PC-9 (cell line): ENCODE data around the gene NYNRIN.

Experiments
- EZH2 ChIP-seq: fragments of 200-600 bp; sonication (generic); IDR thresholded peaks from 2 replicates; pipeline ENCODE4 v1.8.0; 2017; ENCODE audit warnings: antibody characterized with exemption, low read depth
- TF ChIP-seq, protein P1 (sequence below): fragments of 200-600 bp; sonication (generic); conservative IDR thresholded peaks from 2 replicates; pipeline ENCODE4 v1.6.1; 2017; ENCODE audit warnings: mixed run types, antibody characterized with exemption, mild to moderate bottlenecking, moderate library complexity

DNA sequence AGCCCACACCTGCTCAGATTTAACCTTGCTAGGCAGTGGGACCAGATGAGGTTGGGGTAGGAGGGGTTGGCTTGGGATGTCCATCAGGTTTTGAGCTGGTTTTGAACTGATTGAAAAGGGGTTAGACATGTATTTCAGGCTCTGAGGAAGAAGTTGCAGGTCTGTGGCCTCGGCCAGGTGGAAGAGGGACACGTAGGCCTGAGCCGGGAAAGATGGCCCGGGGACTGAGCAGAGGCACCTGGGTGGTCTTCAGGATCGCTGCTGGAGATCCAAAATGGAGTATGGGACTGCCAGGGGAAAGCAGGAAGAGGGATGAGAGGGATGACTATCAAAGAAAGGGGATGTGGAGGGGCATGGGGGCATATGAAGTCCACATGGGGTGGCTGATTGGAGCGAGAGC lies 7.6 kb downstream of the NYNRIN start:
- TF ChIP-seq, protein P1, sequence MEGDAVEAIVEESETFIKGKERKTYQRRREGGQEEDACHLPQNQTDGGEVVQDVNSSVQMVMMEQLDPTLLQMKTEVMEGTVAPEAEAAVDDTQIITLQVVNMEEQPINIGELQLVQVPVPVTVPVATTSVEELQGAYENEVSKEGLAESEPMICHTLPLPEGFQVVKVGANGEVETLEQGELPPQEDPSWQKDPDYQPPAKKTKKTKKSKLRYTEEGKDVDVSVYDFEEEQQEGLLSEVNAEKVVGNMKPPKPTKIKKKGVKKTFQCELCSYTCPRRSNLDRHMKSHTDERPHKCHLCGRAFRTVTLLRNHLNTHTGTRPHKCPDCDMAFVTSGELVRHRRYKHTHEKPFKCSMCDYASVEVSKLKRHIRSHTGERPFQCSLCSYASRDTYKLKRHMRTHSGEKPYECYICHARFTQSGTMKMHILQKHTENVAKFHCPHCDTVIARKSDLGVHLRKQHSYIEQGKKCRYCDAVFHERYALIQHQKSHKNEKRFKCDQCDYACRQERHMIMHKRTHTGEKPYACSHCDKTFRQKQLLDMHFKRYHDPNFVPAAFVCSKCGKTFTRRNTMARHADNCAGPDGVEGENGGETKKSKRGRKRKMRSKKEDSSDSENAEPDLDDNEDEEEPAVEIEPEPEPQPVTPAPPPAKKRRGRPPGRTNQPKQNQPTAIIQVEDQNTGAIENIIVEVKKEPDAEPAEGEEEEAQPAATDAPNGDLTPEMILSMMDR, result no peak
- TF ChIP-seq EZH2, result no peak
